Measurements from ENCODE around the gene MDK.

The MDK gene

DNA sequence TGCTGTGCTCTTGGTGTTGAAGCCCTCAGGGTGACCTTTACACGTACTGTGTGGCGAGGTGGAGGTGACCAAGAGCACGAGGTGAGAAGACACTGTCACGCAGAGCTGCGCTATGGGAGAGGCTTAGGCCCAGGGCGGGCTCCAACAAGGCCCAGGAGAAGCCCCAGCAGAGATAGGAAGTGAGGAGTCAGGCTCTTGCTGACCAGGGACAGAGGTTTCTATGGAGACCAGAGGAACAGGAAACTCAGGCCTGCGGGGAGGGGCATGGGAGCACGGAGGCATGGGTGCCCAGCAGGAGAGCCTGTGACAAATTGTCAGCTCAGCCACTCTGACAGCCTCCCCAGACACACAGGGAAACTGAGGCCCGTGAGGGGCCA is 18.4 kb upstream of the MDK start:
- peaks cover 8% of the 10 kb centered on the region for H3K36me3 ChIP-seq
- H3K27ac ChIP-seq: peak overlapping the region; percentile 86
- TF ChIP-seq, protein P1, sequence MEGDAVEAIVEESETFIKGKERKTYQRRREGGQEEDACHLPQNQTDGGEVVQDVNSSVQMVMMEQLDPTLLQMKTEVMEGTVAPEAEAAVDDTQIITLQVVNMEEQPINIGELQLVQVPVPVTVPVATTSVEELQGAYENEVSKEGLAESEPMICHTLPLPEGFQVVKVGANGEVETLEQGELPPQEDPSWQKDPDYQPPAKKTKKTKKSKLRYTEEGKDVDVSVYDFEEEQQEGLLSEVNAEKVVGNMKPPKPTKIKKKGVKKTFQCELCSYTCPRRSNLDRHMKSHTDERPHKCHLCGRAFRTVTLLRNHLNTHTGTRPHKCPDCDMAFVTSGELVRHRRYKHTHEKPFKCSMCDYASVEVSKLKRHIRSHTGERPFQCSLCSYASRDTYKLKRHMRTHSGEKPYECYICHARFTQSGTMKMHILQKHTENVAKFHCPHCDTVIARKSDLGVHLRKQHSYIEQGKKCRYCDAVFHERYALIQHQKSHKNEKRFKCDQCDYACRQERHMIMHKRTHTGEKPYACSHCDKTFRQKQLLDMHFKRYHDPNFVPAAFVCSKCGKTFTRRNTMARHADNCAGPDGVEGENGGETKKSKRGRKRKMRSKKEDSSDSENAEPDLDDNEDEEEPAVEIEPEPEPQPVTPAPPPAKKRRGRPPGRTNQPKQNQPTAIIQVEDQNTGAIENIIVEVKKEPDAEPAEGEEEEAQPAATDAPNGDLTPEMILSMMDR (IDR thresholded peaks at IDR 0.05; ENCODE audit: low read depth, low read length): no peak
- peak overlapping the region; percentile 11; the same call in 1 of the 2 replicates for H3K4me3 ChIP-seq (ENCODE audit: low read depth, low read length)
- DNase-seq: peak; percentile 43
- H3K27me3 ChIP-seq (ENCODE audit: insufficient read depth, low read depth, severe bottlenecking): no peaks in the 10 kb centered on the region
- no peaks in the 10 kb centered on the region for H3K9me3 ChIP-seq (ENCODE audit: severe bottlenecking)

DNA sequence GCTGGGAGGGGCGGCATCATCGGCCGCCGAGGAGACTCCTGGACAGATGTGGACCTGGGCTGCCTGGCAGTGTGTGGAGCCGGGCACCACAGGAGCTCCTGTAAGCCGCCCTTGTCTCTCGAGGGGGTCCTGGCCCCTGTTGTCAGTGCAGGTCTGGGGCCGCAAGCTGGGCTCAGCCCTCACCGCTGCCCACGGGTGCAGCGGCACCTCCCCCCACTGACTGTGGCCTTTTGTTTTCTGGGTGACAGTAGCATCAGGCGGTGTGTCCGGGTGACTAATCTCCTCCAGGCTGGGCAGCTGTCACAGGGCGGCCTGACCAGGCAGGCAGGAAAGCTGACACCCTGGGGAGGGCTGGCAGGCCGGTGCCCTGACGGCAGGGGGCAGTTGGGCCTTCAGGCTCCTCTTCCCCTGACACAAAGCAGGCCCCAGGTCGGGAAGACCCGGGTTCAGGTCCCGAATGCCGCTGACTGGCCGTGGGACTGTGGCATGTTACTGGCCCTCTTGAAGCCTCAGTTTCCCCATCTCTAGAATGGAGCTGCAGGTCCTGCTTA is 17.9 kb upstream of the MDK start:
- Histone ChIP-seq H3K36me3 (peaks cover 13% of the 10 kb centered on the region), H3K27me3 (ENCODE audit: insufficient read depth, low read depth, severe bottlenecking) (no peaks in the 10 kb centered on the region), H3K9me3 (ENCODE audit: severe bottlenecking) (no peaks in the 10 kb centered on the region), H3K27ac (peak overlapping the region; percentile 86), H3K4me3 (ENCODE audit: low read depth, low read length) (peak overlapping the region; percentile 11; the same call in 1 of the 2 replicates)
- peak; percentile 85 for DNase-seq
- TF ChIP-seq, protein P1 (IDR thresholded peaks at IDR 0.05; ENCODE audit: low read depth, low read length): peak; percentile 43; the same call in 1 of the 2 replicates

DNA sequence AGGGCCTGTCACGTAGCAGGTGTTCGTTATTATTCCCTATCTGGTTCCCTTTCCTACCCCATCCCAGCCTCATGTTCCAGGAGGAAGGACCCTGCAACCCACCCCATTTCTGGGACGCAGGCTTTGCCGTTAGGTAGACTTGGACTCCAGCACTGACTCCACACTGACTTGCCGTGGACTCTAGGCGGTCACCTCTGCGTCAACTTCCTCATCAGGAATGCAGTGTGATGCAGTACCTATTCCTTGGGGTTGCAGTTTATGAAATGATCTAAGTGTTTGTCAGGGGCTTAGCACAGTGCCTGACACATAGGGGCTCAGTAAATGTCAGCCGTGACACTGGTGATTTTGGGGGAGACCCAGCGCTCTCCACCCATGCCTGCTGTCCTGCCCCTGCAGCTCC is 17.4 kb upstream of the MDK start:
- Histone ChIP-seq H3K27me3 (ENCODE audit: insufficient read depth, low read depth, severe bottlenecking) (no peaks in the 10 kb centered on the region), H3K27ac (peak overlapping the region; percentile 86), H3K36me3 (peaks cover 16% of the 10 kb centered on the region), H3K4me3 (ENCODE audit: low read depth, low read length) (no peak overlapping the region), H3K9me3 (ENCODE audit: severe bottlenecking) (no peaks in the 10 kb centered on the region)
- TF ChIP-seq, protein P1 (IDR thresholded peaks at IDR 0.05; ENCODE audit: low read depth, low read length): no peak
- no peak for DNase-seq

DNA sequence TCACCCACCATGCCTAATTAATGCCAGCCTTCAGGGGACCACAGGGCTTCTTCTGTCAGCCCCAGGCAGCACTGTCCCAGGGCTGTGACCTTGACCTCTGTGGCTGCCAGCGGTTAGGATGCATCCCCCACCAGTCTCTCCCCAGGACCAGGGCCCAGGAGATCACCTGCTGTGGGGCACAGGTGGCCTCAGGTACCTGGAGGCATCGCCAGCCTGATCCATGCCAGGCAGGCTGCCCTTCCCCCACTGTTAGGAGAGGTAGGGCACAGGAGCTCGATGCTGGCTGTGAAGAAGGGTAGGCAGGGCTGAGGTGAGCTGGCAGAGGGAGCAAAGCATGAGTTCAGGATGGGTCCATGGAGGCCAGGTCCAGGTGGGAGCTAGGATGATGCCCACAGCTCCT is 16.7 kb upstream of the MDK start:
- TF ChIP-seq, protein P1 (IDR thresholded peaks at IDR 0.05; ENCODE audit: low read depth, low read length): no peak
- Histone ChIP-seq H3K36me3 (peaks cover 21% of the 10 kb centered on the region), H3K27ac (peak overlapping the region; percentile 86; the same call in 1 of the 2 replicates), H3K9me3 (ENCODE audit: severe bottlenecking) (no peaks in the 10 kb centered on the region), H3K27me3 (ENCODE audit: insufficient read depth, low read depth, severe bottlenecking) (no peaks in the 10 kb centered on the region), H3K4me3 (ENCODE audit: low read depth, low read length) (no peak overlapping the region)
- DNase-seq: no peak

DNA sequence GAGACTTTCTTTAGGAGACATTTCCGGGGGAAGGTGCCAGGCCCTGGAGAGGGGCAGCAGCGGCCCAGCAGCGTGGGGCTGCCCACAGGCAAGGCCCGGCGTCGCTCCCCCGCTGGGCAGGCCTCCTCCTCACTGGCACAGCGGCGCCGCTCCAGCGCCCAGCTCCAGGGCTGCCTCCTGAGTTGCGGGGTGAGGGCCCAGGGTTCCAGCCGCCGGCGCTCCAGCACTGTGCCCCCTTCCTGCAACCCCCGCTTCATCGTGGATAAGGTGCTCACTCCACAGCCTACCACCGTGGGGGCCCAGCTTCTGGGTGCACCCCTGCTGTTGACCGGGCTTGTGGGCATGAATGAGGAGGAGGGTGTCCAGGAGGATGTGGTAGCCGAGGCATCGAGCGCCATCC is 15.2 kb upstream of the MDK start:
- no peak overlapping the region for H3K27ac ChIP-seq
- peaks cover 32% of the 10 kb centered on the region for H3K36me3 ChIP-seq
- TF ChIP-seq, protein P1 (IDR thresholded peaks at IDR 0.05; ENCODE audit: low read depth, low read length): no peak
- H3K9me3 ChIP-seq (ENCODE audit: severe bottlenecking): no peaks in the 10 kb centered on the region
- DNase-seq: no peak
- H3K4me3 ChIP-seq (ENCODE audit: low read depth, low read length): no peak overlapping the region
- H3K27me3 ChIP-seq (ENCODE audit: insufficient read depth, low read depth, severe bottlenecking): no peaks in the 10 kb centered on the region

DNA sequence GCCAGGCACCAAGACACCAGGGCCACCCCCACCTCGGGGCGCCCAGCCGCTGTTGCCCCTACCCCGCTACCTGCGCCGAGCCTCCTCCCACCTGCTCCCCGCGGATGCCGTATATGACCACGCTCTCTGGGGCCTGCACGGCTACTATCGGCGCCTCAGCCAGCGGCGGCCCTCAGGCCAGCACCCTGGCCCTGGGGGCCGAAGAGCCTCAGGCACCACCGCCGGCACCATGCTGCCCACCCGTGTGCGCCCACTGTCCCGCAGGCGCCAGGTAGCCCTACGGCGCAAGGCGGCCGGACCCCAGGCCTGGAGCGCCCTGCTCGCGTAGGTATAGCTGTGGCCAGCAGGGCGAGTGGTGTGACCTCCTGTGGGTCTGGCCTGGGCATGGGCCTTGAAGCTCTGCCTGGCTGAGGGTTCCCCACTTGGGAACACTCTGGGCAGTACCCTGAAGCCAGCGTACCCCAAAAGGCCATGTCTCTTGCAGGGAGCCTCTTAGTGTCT is 14.8 kb upstream of the MDK start:
- Histone ChIP-seq H3K9me3 (ENCODE audit: severe bottlenecking) (no peaks in the 10 kb centered on the region), H3K27me3 (ENCODE audit: insufficient read depth, low read depth, severe bottlenecking) (no peaks in the 10 kb centered on the region), H3K36me3 (peaks cover 37% of the 10 kb centered on the region), H3K27ac (no peak overlapping the region), H3K4me3 (ENCODE audit: low read depth, low read length) (no peak overlapping the region)
- DNase-seq: no peak
- TF ChIP-seq, protein P1 (IDR thresholded peaks at IDR 0.05; ENCODE audit: low read depth, low read length): no peak

Measured in WERI-Rb-1 (cell line).